Stimulated activated CD4-positive, alpha-beta T cell treated with anti-CD3 and anti-CD28 coated beads, Interleukin-2, amount 100 ng/mL, for 48 hours (primary cell): ENCODE results near the gene FAM240A.
"Not testable (repeated sequence)": the region's sequence is repeated elsewhere in the genome, so short reads cannot be mapped to it uniquely, and the experiment has no call there.

Experiments used
- DNase-seq, 2 donors: peaks; one replicate each; pipeline ENCODE4 v3.0.0-alpha.2; 2020

FAM240A gene

GRCh38 chr3:46612324-46612723 lies at the start of gene FAM240A:
Gene FAM240A (plus strand): TSS chr3:46612525. CDS start chr3:46612684, 159 bp downstream.
- no peak for DNase-seq

GRCh38 chr3:46564190-46565021 lies 47.9 kb upstream of the FAM240A start:
- DNase-seq: no peak

GRCh38 chr3:46565077-46565476 lies 47.2 kb upstream of the FAM240A start:
- DNase-seq: no peak

- DNase-seq: no peak
Observed at GRCh38 chr3:46565607-46566039, 46.7 kb upstream of the FAM240A start.

GRCh38 chr3:46566040-46566641 lies 46.2 kb upstream of the FAM240A start, which contains the start of gene LRRC2:
Gene LRRC2 (minus strand): TSS chr3:46566302. CDS start chr3:46551591, 14,711 bp downstream.
- DNase-seq: no peak

GRCh38 chr3:46571684-46572083 lies 40.6 kb upstream of the FAM240A start:
- no peak for DNase-seq

- DNase-seq: no peak
Observed at GRCh38 chr3:46573701-46574100, 38.6 kb upstream of the FAM240A start.

GRCh38 chr3:46574243-46574646 lies 38.1 kb upstream of the FAM240A start:
- DNase-seq: no peak

GRCh38 chr3:46574881-46575576 lies 37.3 kb upstream of the FAM240A start:
- no peak for DNase-seq

GRCh38 chr3:46575577-46576222 lies 36.6 kb upstream of the FAM240A start:
- DNase-seq: no peak

- no peak for DNase-seq
Observed at GRCh38 chr3:46576386-46576785, 35.9 kb upstream of the FAM240A start.

- no peak for DNase-seq
Observed at GRCh38 chr3:46576879-46577278, 35.4 kb upstream of the FAM240A start.

GRCh38 chr3:46577580-46578249 lies 34.6 kb upstream of the FAM240A start:
- not testable (repeated sequence) for DNase-seq

GRCh38 chr3:46578973-46579755 lies 33.2 kb upstream of the FAM240A start:
- DNase-seq: no peak

- DNase-seq: no peak
Observed at GRCh38 chr3:46579756-46580286, 32.5 kb upstream of the FAM240A start.

- no peak for DNase-seq
Observed at GRCh38 chr3:46580675-46581074, 31.6 kb upstream of the FAM240A start.

GRCh38 chr3:46584598-46585467 lies 27.5 kb upstream of the FAM240A start:
- no peak for DNase-seq

GRCh38 chr3:46585799-46586693 lies 26.3 kb upstream of the FAM240A start:
- DNase-seq: no peak

GRCh38 chr3:46586738-46587246 lies 25.5 kb upstream of the FAM240A start:
- no peak for DNase-seq
